K562 (cell line): ENCODE data around the gene AEN. TPM values are rescaled to one million over a fixed set of nuclear protein-coding genes. Genes with fewer than 3 reads are reported as not detected.

Source experiments
- FOXP4 ChIP-seq: sonication (generic); formaldehyde crosslinking; IDR thresholded peaks from 2 replicates; pipeline ENCODE4 v1.8.0; 2022; ENCODE audit warnings: mild to moderate bottlenecking, missing genetic modification reagents, borderline replicate concordance
- HNRNPL ChIP-seq: fragments of 200-400 bp; formaldehyde crosslinking; IDR thresholded peaks from 2 replicates; pipeline ENCODE4 v1.6.1; 2017; ENCODE audit warnings: low read depth, mild to moderate bottlenecking, low read length
- NFIX ChIP-seq: fragments of 250-450 bp; sonication (Bioruptor Pico); IDR thresholded peaks from 2 replicates; pipeline ENCODE4 v1.4.0; 2020; ENCODE audit warnings: low read depth, mild to moderate bottlenecking, moderate library complexity
- PURB ChIP-seq: sonication (generic); formaldehyde crosslinking; IDR thresholded peaks from 2 replicates; pipeline ENCODE4 v1.9.0; 2021; ENCODE audit warnings: low read depth, mild to moderate bottlenecking, missing genetic modification reagents
- RBM14 ChIP-seq: fragments of 200-400 bp; formaldehyde crosslinking; IDR thresholded peaks from 2 replicates; pipeline ENCODE4 v1.6.1; 2018; ENCODE audit warnings: low read depth, mild to moderate bottlenecking, low read length, moderate library complexity, borderline replicate concordance; ENCODE audit not compliant: insufficient read depth
- SNIP1 ChIP-seq: fragments of 450-650 bp; IDR thresholded peaks from 2 replicates; pipeline ENCODE4 v1.7.1; 2017; ENCODE audit warnings: low read depth, mild to moderate bottlenecking
- THAP12 ChIP-seq: fragments of 250-450 bp; sonication (Bioruptor Pico); IDR thresholded peaks from 2 replicates; pipeline ENCODE4 v1.9.0; 2021; ENCODE audit warnings: mild to moderate bottlenecking, inconsistent platforms
- THRAP3 ChIP-seq: fragments of 450-650 bp; IDR thresholded peaks from 2 replicates; pipeline ENCODE4 v1.6.1; 2016; ENCODE audit warnings: mild to moderate bottlenecking, inconsistent platforms, borderline replicate concordance
- TRIM24 ChIP-seq, 2 experiments: fragments of 450-650 bp; IDR thresholded peaks; 2 replicates each; pipeline ENCODE4 v1.6.1; 2016
- WHSC1 ChIP-seq: IDR thresholded peaks from one replicate; pipeline ENCODE4 v1.6.1; 2012; ENCODE audit warnings: low read length, control low read depth, inconsistent platforms
- ZNF232 ChIP-seq: sonication (generic); formaldehyde crosslinking; IDR thresholded peaks from 2 replicates; pipeline ENCODE4 v1.8.0; 2022; ENCODE audit warnings: mild to moderate bottlenecking, missing genetic modification reagents
- polyA plus RNA-seq, 8 experiments: library from polyadenylated mRNA; depleted of rRNA in 4 of 8; stranded (reverse) in 5 of 8; unstranded in 3 of 8; fragments of >200 nt; fragmentation: Nextera tagmentation in 2 of 8; fragmentation: Illumina TruSeq in 1 of 8; extraction: Ambion mirVana in 2 of 8; extraction: Trizol in 1 of 8; gene quantifications; 2 replicates each; pipeline versions ENCODE4 v1.2.1 to v1.2.3, GENCODE V29; 2011 to 2014; ENCODE audit warnings: inconsistent platforms in 1 of 8, missing spikeins in 1 of 8
- total RNA-seq, 7 experiments: library from RNA; depleted of rRNA in 6 of 7; stranded (reverse); fragments of >200 nt in 6 of 7; fragmentation: Illumina TruSeq in 2 of 7; extraction: Trizol in 2 of 7; gene quantifications; 2 replicates each; pipeline versions ENCODE4 v1.2.1 to v1.2.3, GENCODE V29; 2011 to 2021; ENCODE audit warnings: low replicate concordance in 1 of 7

The AEN gene
- total and polyA plus RNA-seq, 9 of the 15 experiments (the other 6 are each of a cell fraction or from before 2014, with no cell fraction given) = 9.0 to 51.0 (median 32.8) TPM

DNA sequence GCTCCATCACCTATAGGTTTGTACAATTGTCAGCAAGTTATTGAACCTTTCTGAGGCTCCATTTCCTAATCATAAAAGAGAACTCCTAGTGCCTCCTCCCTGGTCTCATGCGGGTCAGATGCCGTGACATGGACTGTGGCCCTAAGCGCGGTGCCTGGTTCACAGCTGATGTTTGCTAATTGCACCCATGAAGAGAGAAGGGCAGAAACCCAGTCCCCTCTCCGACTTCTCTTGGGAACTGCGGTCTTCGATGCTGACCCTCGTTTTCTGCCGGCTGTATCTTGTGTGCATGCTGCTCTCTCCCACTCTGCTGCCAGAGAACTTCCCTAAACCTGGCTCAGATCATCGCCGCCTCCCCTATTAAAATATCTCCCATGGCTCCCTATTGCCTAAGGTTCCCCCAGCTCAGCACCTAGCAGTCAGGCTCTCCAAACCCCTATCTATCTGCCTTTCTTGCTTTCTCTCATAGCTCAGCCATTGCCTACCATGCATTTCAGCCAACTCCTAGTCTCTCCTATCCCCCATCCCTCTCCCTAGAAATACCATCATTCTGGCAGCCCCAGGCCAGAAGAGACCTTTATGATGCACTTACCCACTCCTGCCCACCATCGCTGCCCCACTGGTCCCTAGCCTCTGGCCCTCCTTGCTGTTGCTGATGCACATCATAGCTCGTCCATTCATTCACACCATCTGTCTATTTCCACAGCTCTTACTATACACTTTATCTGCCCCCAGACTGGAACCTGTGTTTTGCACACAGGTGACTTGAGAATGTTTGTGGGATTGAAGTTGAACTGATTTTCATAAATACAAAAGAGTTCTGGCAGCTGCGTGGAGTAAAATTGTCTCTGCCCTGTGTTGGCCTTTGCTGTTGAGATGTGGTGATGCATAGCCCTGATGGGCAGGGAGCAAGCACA is 24.3 kb downstream of the AEN start (continued):
- no peak for TF ChIP-seq THAP12
- no peak for TF ChIP-seq NFIX
- TF ChIP-seq SNIP1 = no peak
- no peak for TF ChIP-seq TRIM24 (IDR thresholded peaks at IDR 0.05)
- no peak for TF ChIP-seq PURB (CRISPR knock-in tag)
- no peak for TF ChIP-seq FOXP4 (CRISPR knock-in tag)
- TF ChIP-seq THRAP3 = no peak
- no peak for TF ChIP-seq ZNF232 (CRISPR knock-in tag)
- TF ChIP-seq WHSC1 = no peak
- TF ChIP-seq RBM14 = no peak
- TF ChIP-seq HNRNPL = no peak
